H9 (cell line): Measurements from ENCODE around the gene EDA2R. TPM values are rescaled to one million over a fixed set of nuclear protein-coding genes. Genes with fewer than 3 reads are reported as not detected.

Experiments
- DNase-seq: peaks from one replicate; pipeline ENCODE4 v3.0.0-alpha.2; 2017
- H2AFZ ChIP-seq: one replicate; pipeline ENCODE4 v1.6.1; 2013; ENCODE audit warnings: mild to moderate bottlenecking, low read length, control low read depth, moderate library complexity
- H2AK5ac ChIP-seq: 2 replicates; pipeline ENCODE4 v1.6.1; 2013; ENCODE audit warnings: low read length, control low read depth, mixed read lengths; ENCODE audit not compliant: insufficient read length
- H2BK120ac ChIP-seq: one replicate; pipeline ENCODE4 v1.6.1; 2013; ENCODE audit warnings: low read depth, mild to moderate bottlenecking, low read length, control low read depth, inconsistent platforms; ENCODE audit not compliant: poor library complexity, severe bottlenecking
- H2BK12ac ChIP-seq: 2 replicates; pipeline ENCODE4 v1.6.1; 2013; ENCODE audit warnings: low read length, control low read depth, mixed read lengths, low read depth; ENCODE audit not compliant: insufficient read length
- H2BK15ac ChIP-seq: 2 replicates; pipeline ENCODE4 v1.6.1; 2013; ENCODE audit warnings: low read depth, low read length, control low read depth
- H2BK20ac ChIP-seq: one replicate; pipeline ENCODE4 v1.6.1; 2013; ENCODE audit warnings: low read depth, mild to moderate bottlenecking, low read length, control low read depth, inconsistent platforms; ENCODE audit not compliant: poor library complexity, severe bottlenecking
- H2BK5ac ChIP-seq: 2 replicates; pipeline ENCODE4 v1.6.1; 2013; ENCODE audit warnings: low read length, control low read depth, mixed read lengths; ENCODE audit not compliant: insufficient read length
- H3K14ac ChIP-seq: 2 replicates; pipeline ENCODE4 v1.6.1; 2013; ENCODE audit warnings: low read length, control low read depth; ENCODE audit not compliant: insufficient read depth
- H3K18ac ChIP-seq: 2 replicates; pipeline ENCODE4 v1.6.1; 2013; ENCODE audit warnings: low read depth, mild to moderate bottlenecking, mixed read lengths, low read length, control low read depth; ENCODE audit not compliant: insufficient read length
- H3K23ac ChIP-seq: 2 replicates; pipeline ENCODE4 v1.6.1; 2013; ENCODE audit warnings: low read length, control low read depth, mixed read lengths, low read depth; ENCODE audit not compliant: insufficient read length
- H3K23me2 ChIP-seq: 2 replicates; pipeline ENCODE4 v1.6.1; 2013; ENCODE audit warnings: low read depth, mild to moderate bottlenecking, mixed read lengths, low read length, control low read depth; ENCODE audit not compliant: insufficient read length, poor library complexity, severe bottlenecking
- H3K27ac ChIP-seq: 2 replicates; pipeline ENCODE4 v1.5.1; 2013; ENCODE audit warnings: low read length, control low read depth, mixed read lengths, low read depth; ENCODE audit not compliant: insufficient read length
- H3K27me3 ChIP-seq: 2 replicates; pipeline ENCODE4 v1.6.1; 2013; ENCODE audit warnings: low read length, control low read depth, inconsistent platforms; ENCODE audit not compliant: insufficient read depth
- H3K4ac ChIP-seq: 2 replicates; pipeline ENCODE4 v1.6.1; 2013; ENCODE audit warnings: low read depth, mild to moderate bottlenecking, control low read depth, inconsistent platforms, low read length, moderate library complexity
- H3K4me1 ChIP-seq: 2 replicates; pipeline ENCODE4 v1.6.1; 2013; ENCODE audit warnings: low read length, control low read depth, inconsistent platforms; ENCODE audit not compliant: insufficient read depth
- H3K4me2 ChIP-seq: 2 replicates; pipeline ENCODE4 v1.6.1; 2013; ENCODE audit warnings: low read length, control low read depth, mixed read lengths; ENCODE audit not compliant: insufficient read length, insufficient read depth
- H3K56ac ChIP-seq: 2 replicates; pipeline ENCODE4 v1.6.1; 2013; ENCODE audit warnings: low read depth, mild to moderate bottlenecking, mixed read lengths, low read length, control low read depth; ENCODE audit not compliant: insufficient read length
- H3K79me1 ChIP-seq: 2 replicates; pipeline ENCODE4 v1.6.1; 2013; ENCODE audit warnings: low read depth, mild to moderate bottlenecking, moderate library complexity, low read length, control low read depth, inconsistent platforms; ENCODE audit not compliant: insufficient read depth, poor library complexity, severe bottlenecking
- H3K79me2 ChIP-seq: 2 replicates; pipeline ENCODE4 v1.6.1; 2013; ENCODE audit warnings: low read length, control low read depth, inconsistent platforms; ENCODE audit not compliant: insufficient read depth
- H3K9ac ChIP-seq: 2 replicates; pipeline ENCODE4 v1.6.1; 2013; ENCODE audit warnings: low read length, control low read depth, mixed read lengths; ENCODE audit not compliant: insufficient read length; ENCODE audit errors: extremely low read depth
- H3K9me3 ChIP-seq: one replicate; pipeline ENCODE4 v1.6.1; 2013; ENCODE audit warnings: low read depth, low read length, inconsistent platforms; ENCODE audit not compliant: control insufficient read depth
- H3T11ph ChIP-seq: one replicate; pipeline ENCODE4 v1.6.1; 2013; ENCODE audit warnings: mild to moderate bottlenecking, low read length, control low read depth, inconsistent platforms
- H4K20me1 ChIP-seq: one replicate; pipeline ENCODE4 v1.6.1; 2013; ENCODE audit not compliant: control insufficient read depth, insufficient read length, insufficient read depth
- H4K5ac ChIP-seq: 2 replicates; pipeline ENCODE4 v1.6.1; 2013; ENCODE audit warnings: low read depth, mild to moderate bottlenecking, mixed read lengths, low read length, control low read depth; ENCODE audit not compliant: insufficient read length
- H4K8ac ChIP-seq: replicated peaks from 2 replicates; pipeline ENCODE4 v1.6.1; 2013; ENCODE audit warnings: low read length, control low read depth, mixed read lengths, low read depth; ENCODE audit not compliant: insufficient read length
- H4K91ac ChIP-seq: 2 replicates; pipeline ENCODE4 v1.6.1; 2013; ENCODE audit warnings: low read depth, mild to moderate bottlenecking, moderate library complexity, mixed read lengths, low read length, control low read depth; ENCODE audit not compliant: insufficient read length
- H3K27ac Mint-ChIP-seq, 3 experiments: 2 replicates in 2 of 3; 3 replicates in 1 of 3; pipeline ENCODE4 v1.8.0; 2020 to 2021; ENCODE audit warnings: mixed read lengths in 3 of 3, mild to moderate bottlenecking in 1 of 3, moderate library complexity in 1 of 3
- H3K27me3 Mint-ChIP-seq: 2 replicates; pipeline ENCODE4 v1.8.0; 2021; ENCODE audit warnings: low read depth, mild to moderate bottlenecking, moderate library complexity, mixed read lengths
- H3K36me3 Mint-ChIP-seq, 3 experiments: 2 replicates in 2 of 3; 3 replicates in 1 of 3; pipeline ENCODE4 v1.8.0; 2020 to 2021; ENCODE audit warnings: low read depth in 3 of 3, mixed read lengths in 3 of 3; ENCODE audit not compliant: insufficient read depth in 1 of 3
- H3K4me1 Mint-ChIP-seq, 2 experiments: 2 replicates each; pipeline ENCODE4 v1.8.0; 2020; ENCODE audit warnings: mixed read lengths in 2 of 2
- H3K4me3 Mint-ChIP-seq, 2 experiments: 2 replicates in 1 of 2; 3 replicates in 1 of 2; pipeline ENCODE4 v1.8.0; 2020 to 2021; ENCODE audit warnings: mild to moderate bottlenecking in 2 of 2, mixed read lengths in 2 of 2, moderate library complexity in 1 of 2
- H3K9me3 Mint-ChIP-seq, 2 experiments: 2 replicates in 1 of 2; 3 replicates in 1 of 2; pipeline ENCODE4 v1.8.0; 2020; ENCODE audit warnings: mild to moderate bottlenecking in 2 of 2, mixed read lengths in 2 of 2, moderate library complexity in 1 of 2
- WGBS: extraction: QIAGEN DNeasy Blood & Tissue Kit; methylation state at CpG from one replicate; pipeline ENCODE4 v1.1.7; 2013; ENCODE audit warnings: missing lambda C conversion rate, low lambda C conversion rate, mixed read lengths; ENCODE audit not compliant: insufficient read length; ENCODE audit errors: extremely low coverage; 5-methylcytosine and 5-hydroxymethylcytosine counted together
- total RNA-seq: library from RNA; stranded (reverse); gene quantifications from 2 replicates; pipeline ENCODE4 v1.2.1, GENCODE V29; 2021
- TF ChIP-seq, protein P1 (sequence below): fragments of 200-600 bp; sonication (generic); conservative IDR thresholded peaks from 3 replicates; pipeline ENCODE4 v1.8.0; 2021; ENCODE audit warnings: antibody characterized with exemption, mild to moderate bottlenecking

EDA2R gene
- total RNA-seq, 1 experiment from 2014 or later, result 6.6 TPM

DNA sequence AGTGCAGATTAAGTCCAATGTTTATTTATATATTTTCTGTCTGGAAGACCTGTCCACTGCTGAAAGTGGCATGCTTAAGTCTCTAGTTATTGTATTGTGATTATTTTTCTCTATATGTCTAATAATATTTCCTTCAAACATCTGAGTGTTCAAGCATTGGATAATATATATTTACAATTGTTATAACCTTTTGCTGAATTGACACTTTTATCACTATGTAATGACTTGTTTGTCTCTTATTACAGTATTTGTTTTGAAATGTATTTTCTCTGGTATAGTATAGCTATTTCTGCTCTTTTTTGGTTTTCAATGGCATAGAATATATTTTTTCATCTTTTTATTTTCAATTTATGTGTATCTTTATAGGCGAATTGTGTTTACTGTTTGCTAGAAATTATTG, 59.7 kb downstream of the EDA2R start:
- Histone ChIP-seq H3K9ac (no peak overlapping the region), H2AK5ac (no peak overlapping the region), H3K23ac (no peak overlapping the region), H3K27me3 (no peaks in the 10 kb centered on the region), H3K4me2 (no peak overlapping the region), H2AFZ (no peak overlapping the region), H3K79me1 (no peaks in the 10 kb centered on the region), H3T11ph (no peak overlapping the region), H4K20me1 (no peaks in the 10 kb centered on the region), H2BK20ac (no peak overlapping the region), H4K91ac (no peak overlapping the region), H3K9me3 (peaks cover 7% of the 10 kb centered on the region), H4K5ac (no peak overlapping the region), H3K18ac (no peak overlapping the region), H2BK12ac (no peak overlapping the region), H3K27ac (no peak overlapping the region), H3K79me2 (no peaks in the 10 kb centered on the region), H2BK120ac (no peak overlapping the region), H3K4me1 (no peaks in the 10 kb centered on the region), H3K4ac (no peak overlapping the region), H2BK15ac (no peak overlapping the region), H3K14ac (no peak overlapping the region), H3K56ac (no peak overlapping the region), H2BK5ac (no peak overlapping the region), H4K8ac (no peak overlapping the region), H3K23me2 (no peaks in the 10 kb centered on the region)
- Mint-ChIP-seq H3K36me3 (peaks cover 4 to 26% (median 5%) of the 10 kb centered on the region in 3 experiments; a peak in 4 of 7 replicates), H3K4me1 (no peaks in the 10 kb centered on the region), H3K27ac (no peak overlapping the region), H3K27me3 (peaks cover 2% of the 10 kb centered on the region; the same call in 1 of the 2 replicates), H3K4me3 (no peak overlapping the region), H3K9me3 (peaks cover 86 to 96% of the 10 kb centered on the region in 2 experiments)
- no peak for DNase-seq
- no CpG with 5 or more reads among the region's 1 CpG for WGBS
- TF ChIP-seq, protein P1, sequence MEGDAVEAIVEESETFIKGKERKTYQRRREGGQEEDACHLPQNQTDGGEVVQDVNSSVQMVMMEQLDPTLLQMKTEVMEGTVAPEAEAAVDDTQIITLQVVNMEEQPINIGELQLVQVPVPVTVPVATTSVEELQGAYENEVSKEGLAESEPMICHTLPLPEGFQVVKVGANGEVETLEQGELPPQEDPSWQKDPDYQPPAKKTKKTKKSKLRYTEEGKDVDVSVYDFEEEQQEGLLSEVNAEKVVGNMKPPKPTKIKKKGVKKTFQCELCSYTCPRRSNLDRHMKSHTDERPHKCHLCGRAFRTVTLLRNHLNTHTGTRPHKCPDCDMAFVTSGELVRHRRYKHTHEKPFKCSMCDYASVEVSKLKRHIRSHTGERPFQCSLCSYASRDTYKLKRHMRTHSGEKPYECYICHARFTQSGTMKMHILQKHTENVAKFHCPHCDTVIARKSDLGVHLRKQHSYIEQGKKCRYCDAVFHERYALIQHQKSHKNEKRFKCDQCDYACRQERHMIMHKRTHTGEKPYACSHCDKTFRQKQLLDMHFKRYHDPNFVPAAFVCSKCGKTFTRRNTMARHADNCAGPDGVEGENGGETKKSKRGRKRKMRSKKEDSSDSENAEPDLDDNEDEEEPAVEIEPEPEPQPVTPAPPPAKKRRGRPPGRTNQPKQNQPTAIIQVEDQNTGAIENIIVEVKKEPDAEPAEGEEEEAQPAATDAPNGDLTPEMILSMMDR, result no peak
